Measurements from ENCODE around the gene ARHGEF38.

The ARHGEF38 gene

GRCh38 chr4:105543346-105543745 lies 9.1 kb upstream of the ARHGEF38 start:
- Histone ChIP-seq H3K4me1 (ENCODE audit: insufficient read depth, low read length, poor library complexity, severe bottlenecking) (peaks cover 26% of the 10 kb centered on the region), H3K9me3 (ENCODE audit: insufficient read depth, low read depth, low read length) (no peaks in the 10 kb centered on the region), H3K36me3 (ENCODE audit: insufficient read depth, low read length) (no peaks in the 10 kb centered on the region), H3K79me2 (ENCODE audit: insufficient read depth, low read length) (no peaks in the 10 kb centered on the region), H2AFZ (ENCODE audit: low read length) (no peak overlapping the region), H3K27me3 (ENCODE audit: insufficient read depth, low read length, poor library complexity, severe bottlenecking) (no peaks in the 10 kb centered on the region), H4K20me1 (ENCODE audit: insufficient read depth, low read length, poor library complexity, severe bottlenecking) (no peaks in the 10 kb centered on the region), H3F3A (ENCODE audit: low read depth) (no peaks in the 10 kb centered on the region), H3K4me3 (ENCODE audit: low read length, poor library complexity, severe bottlenecking) (no peak overlapping the region), H3K4me2 (ENCODE audit: low read depth, low read length, poor library complexity, severe bottlenecking) (no peak overlapping the region), H3K9me2 (replicated peaks; ENCODE audit: low read depth, low read length) (no peaks in the 10 kb centered on the region), H3K9ac (ENCODE audit: low read depth, low read length, poor library complexity, severe bottlenecking) (no peak overlapping the region)
- TF ChIP-seq EZH2phosphoT487 (IDR thresholded peaks at IDR 0.05; ENCODE audit: borderline replicate concordance) (no peak), CTCF (conservative IDR thresholded peaks at IDR 0.05; ENCODE audit: low read length) (no peak)

- no peaks in the 10 kb centered on the region for H3K27me3 ChIP-seq (ENCODE audit: insufficient read depth, low read length, poor library complexity, severe bottlenecking)
- TF ChIP-seq EZH2phosphoT487 (IDR thresholded peaks at IDR 0.05; ENCODE audit: borderline replicate concordance) (no peak), CTCF (conservative IDR thresholded peaks at IDR 0.05; ENCODE audit: low read length) (no peak)
- no peaks in the 10 kb centered on the region for H3K9me3 ChIP-seq (ENCODE audit: insufficient read depth, low read depth, low read length)
- no peak overlapping the region for H3K4me2 ChIP-seq (ENCODE audit: low read depth, low read length, poor library complexity, severe bottlenecking)
- no peak overlapping the region for H3K9ac ChIP-seq (ENCODE audit: low read depth, low read length, poor library complexity, severe bottlenecking)
- no peaks in the 10 kb centered on the region for H4K20me1 ChIP-seq (ENCODE audit: insufficient read depth, low read length, poor library complexity, severe bottlenecking)
- H2AFZ ChIP-seq (ENCODE audit: low read length), result no peak overlapping the region
- H3K36me3 ChIP-seq (ENCODE audit: insufficient read depth, low read length), result no peaks in the 10 kb centered on the region
- H3K79me2 ChIP-seq (ENCODE audit: insufficient read depth, low read length), result no peaks in the 10 kb centered on the region
- H3K4me3 ChIP-seq (ENCODE audit: low read length, poor library complexity, severe bottlenecking), result no peak overlapping the region
- no peaks in the 10 kb centered on the region for H3F3A ChIP-seq (ENCODE audit: low read depth)
- H3K9me2 ChIP-seq (replicated peaks; ENCODE audit: low read depth, low read length), result no peaks in the 10 kb centered on the region
- peaks cover 26% of the 10 kb centered on the region for H3K4me1 ChIP-seq (ENCODE audit: insufficient read depth, low read length, poor library complexity, severe bottlenecking)
Measured at GRCh38 chr4:105543881-105544280, 8.5 kb upstream of the ARHGEF38 start.

- no peaks in the 10 kb centered on the region for H3K36me3 ChIP-seq (ENCODE audit: insufficient read depth, low read length)
- H3F3A ChIP-seq (ENCODE audit: low read depth), result no peaks in the 10 kb centered on the region
- H3K4me3 ChIP-seq (ENCODE audit: low read length, poor library complexity, severe bottlenecking), result no peak overlapping the region
- peaks cover 26% of the 10 kb centered on the region for H3K4me1 ChIP-seq (ENCODE audit: insufficient read depth, low read length, poor library complexity, severe bottlenecking)
- no peaks in the 10 kb centered on the region for H3K79me2 ChIP-seq (ENCODE audit: insufficient read depth, low read length)
- H3K4me2 ChIP-seq (ENCODE audit: low read depth, low read length, poor library complexity, severe bottlenecking), result no peak overlapping the region
- H4K20me1 ChIP-seq (ENCODE audit: insufficient read depth, low read length, poor library complexity, severe bottlenecking), result no peaks in the 10 kb centered on the region
- peak overlapping the region; percentile 73; the same call in 1 of the 2 replicates for H2AFZ ChIP-seq (ENCODE audit: low read length)
- no peaks in the 10 kb centered on the region for H3K9me2 ChIP-seq (replicated peaks; ENCODE audit: low read depth, low read length)
- TF ChIP-seq CTCF (conservative IDR thresholded peaks at IDR 0.05; ENCODE audit: low read length) (no peak), EZH2phosphoT487 (IDR thresholded peaks at IDR 0.05; ENCODE audit: borderline replicate concordance) (no peak)
- H3K9ac ChIP-seq (ENCODE audit: low read depth, low read length, poor library complexity, severe bottlenecking), result no peak overlapping the region
- H3K27me3 ChIP-seq (ENCODE audit: insufficient read depth, low read length, poor library complexity, severe bottlenecking), result no peaks in the 10 kb centered on the region
- no peaks in the 10 kb centered on the region for H3K9me3 ChIP-seq (ENCODE audit: insufficient read depth, low read depth, low read length)
Measured at GRCh38 chr4:105544520-105545286, 7.7 kb upstream of the ARHGEF38 start.

Data from Loucy (cell line).